ENCODE results near the gene FRMD4A.

- TF ChIP-seq CTCF (IDR thresholded peaks at IDR 0.05 in 2 of 3, conservative IDR thresholded peaks at IDR 0.05 in 1 of 3; ENCODE audit: control insufficient read depth in 2 of 3, extremely low read depth in 1 of 3, insufficient read depth in 1 of 3, low read depth in 3 of 3, low read length in 3 of 3), result no peak
- no peak for TF ChIP-seq EP300 (IDR thresholded peaks at IDR 0.05; ENCODE audit: borderline replicate concordance in 1 of 2, control insufficient read depth in 1 of 2, low read depth in 2 of 2, low read length in 2 of 2)
- no peak for TF ChIP-seq POLR2A (IDR thresholded peaks at IDR 0.05; ENCODE audit: low read depth, low read length)
- no peak for TF ChIP-seq EZH2 (IDR thresholded peaks at IDR 0.05; ENCODE audit: borderline replicate concordance, control insufficient read depth, low read depth, low read length)
- no peak for TF ChIP-seq BHLHE40 (IDR thresholded peaks at IDR 0.05; ENCODE audit: borderline replicate concordance in 1 of 2, low read depth in 2 of 2, low read length in 1 of 2)
- no peak for TF ChIP-seq NR2C2 (IDR thresholded peaks at IDR 0.05; ENCODE audit: borderline replicate concordance, control insufficient read depth, insufficient read length, low read depth)
- TF ChIP-seq NFYB (IDR thresholded peaks at IDR 0.05; ENCODE audit: insufficient read depth, low read depth, low read length), result no peak
- TF ChIP-seq RAD21 (IDR thresholded peaks at IDR 0.05; ENCODE audit: insufficient read depth, low read depth, low read length), result no peak
- TF ChIP-seq ELK1 (IDR thresholded peaks at IDR 0.05; ENCODE audit: low read depth, low read length), result no peak
- no peak for TF ChIP-seq NRF1 (conservative IDR thresholded peaks at IDR 0.05; ENCODE audit: low read depth, low read length)
- TF ChIP-seq CHD2 (IDR thresholded peaks at IDR 0.05; ENCODE audit: borderline replicate concordance, low read depth, low read length), result no peak
- no peak for TF ChIP-seq CREB1 (IDR thresholded peaks at IDR 0.05; ENCODE audit: low read depth)
- no peak for TF ChIP-seq E2F8 (IDR thresholded peaks at IDR 0.05; ENCODE audit: low read depth, partially characterized antibody)
- TF ChIP-seq CEBPB (IDR thresholded peaks at IDR 0.05; ENCODE audit: borderline replicate concordance in 1 of 2, low read depth in 2 of 2, low read length in 2 of 2), result no peak
These were observed 333.1 kb downstream of the FRMD4A start for GRCh38 chr10:13997650-13998049.

All from GM12878 (cell line).